Heart left ventricle (tissue), 16 donors: ENCODE data around the gene CAVIN3. TPM values are rescaled to one million over a fixed set of nuclear protein-coding genes. Genes with fewer than 3 reads are reported as not detected.

Source experiments
- ATAC-seq, 4 donors: fragments of 200-7000 bp; cut with Tn5 transposase; one replicate each; pipeline ENCODE4 v1.9.1; 2020 to 2022; ENCODE audit warnings: moderate library complexity in 4 of 4, mild to moderate bottlenecking in 3 of 4, moderate number of reproducible peaks in 1 of 4
- DNase-seq, 5 donors: peaks; one replicate each; pipeline ENCODE4 v3.0.0-alpha.2; 2020
- H3K27ac ChIP-seq, 12 donors: fragments of 200-600 bp; sonication (generic) in 4 of 12; one replicate each; pipeline versions ENCODE4 v1.5.0 to v1.8.0; 2016 to 2022; ENCODE audit warnings: mild to moderate bottlenecking in 2 of 12
- H3K27me3 ChIP-seq, 9 donors: fragments of 200-600 bp; sonication (generic) in 2 of 9; one replicate each; pipeline versions ENCODE4 v1.5.1 to v1.8.0; 2016 to 2022; ENCODE audit warnings: mild to moderate bottlenecking in 3 of 9
- H3K36me3 ChIP-seq, 9 donors: fragments of 200-600 bp; sonication (generic) in 2 of 9; one replicate each; pipeline versions ENCODE4 v1.5.0 to v1.8.0; 2018 to 2022; ENCODE audit warnings: mild to moderate bottlenecking in 2 of 9
- H3K4me1 ChIP-seq, 12 donors: fragments of 200-600 bp; sonication (generic) in 4 of 12; one replicate each; pipeline versions ENCODE4 v1.5.0 to v1.8.0; 2016 to 2022; ENCODE audit warnings: mild to moderate bottlenecking in 3 of 12
- H3K4me3 ChIP-seq, 12 donors: fragments of 200-600 bp; sonication (generic) in 4 of 12; one replicate each; pipeline versions ENCODE4 v1.5.0 to v1.8.0; 2017 to 2022; ENCODE audit warnings: mild to moderate bottlenecking in 9 of 12, moderate library complexity in 4 of 12
- H3K9me3 ChIP-seq, 12 donors: fragments of 200-600 bp; sonication (generic) in 4 of 12; one replicate each; pipeline versions ENCODE4 v1.5.0 to v1.8.0; 2016 to 2022; ENCODE audit warnings: mild to moderate bottlenecking in 1 of 12
- CTCF ChIP-seq, 12 donors: fragments of 200-600 bp; sonication (generic) in 4 of 12; IDR thresholded peaks; one replicate each; pipeline versions ENCODE4 v1.5.0 to v1.8.0; 2018 to 2022; ENCODE audit warnings: antibody characterized with exemption in 12 of 12, mild to moderate bottlenecking in 5 of 12
- POLR2A ChIP-seq, 2 donors: fragments of 450-650 bp; IDR thresholded peaks; one replicate each; pipeline ENCODE4 v1.6.1; 2017; ENCODE audit warnings: antibody characterized with exemption in 2 of 2, mild to moderate bottlenecking in 2 of 2, moderate library complexity in 2 of 2
- WGBS, 4 donors: extraction: QIAGEN DNeasy Blood & Tissue Kit in 2 of 4; methylation state at CpG; one replicate each; pipeline versions ENCODE4 v1.1.5 to v1.1.7; 2013 to 2018; 5-methylcytosine and 5-hydroxymethylcytosine counted together
- intact Hi-C, 10 donors: fragments of 100-400 bp; cut with DNase I; formaldehyde crosslinking; loops; one replicate each; pipeline versions ENCODE4 v1.11.1 to v1.14.2; 2022
- polyA plus RNA-seq, 2 donors: library from polyadenylated mRNA; stranded (reverse); fragments of 200-250 nt; gene quantifications; one replicate each; pipeline ENCODE4 v1.2.3, GENCODE V29; 2013
- total RNA-seq, 9 donors: library from RNA; depleted of rRNA in 2 of 9; stranded (reverse); fragments of >200 nt in 2 of 9; fragmentation: NEBNext Ultra II Directional in 3 of 9; extraction: Animal tissue kit (Norgen Biotek cat#: 25700) in 3 of 9; gene quantifications; one replicate each; pipeline versions ENCODE4 v1.1.0 to v1.2.4, GENCODE V29; 2016 to 2023
- donor health status: ischemic (EF 13 %, LVEDD 7.1; RV severe dilation, severe dysfunction).
- donor health status: healthy with polysubstance abuse.
- donor health status: DM: no; HTN: yes; CAD: no.
- donor health status: DM: no; HTN: no; CAD: no.
- donor health status: ischemic (EF 25% LVEDD 6.9; RV normal size, moderate dysfunction).
- donor health status: ischemic (EF 25% LVEDD 5.7; RV mildly dilated, moderate dysfunction).
- donor health status: healthy.
- donor health status: DM: yes; HTN: yes; CAD: no.
- donor health status: ischemic (EF 35%, LVEDD 5.7; RV mildly dilated, moderate dysfunction).
- donor health status: nonischemic (EF 11% LVEDD 7.7; RV severe dilation, severe dysfunction).
- donor health status: DM: yes; HTN: yes; CAD: no.
- donor health status: PGD.
- donor health status: ischemic (EF 29% LVEDD 5.4; RV normal size, mild dysfunction).
- donor health status: nonischemic (EF 23%, LVEDD 6.1; RV moderate dilation, normal function).

The CAVIN3 gene
- total and polyA plus RNA-seq, 11 donors: 40.4 to 155 (median 92.8) TPM

GRCh38 chr11:6362185-6362872 is 42.0 kb upstream of the CAVIN3 start:
- no peaks in the 10 kb centered on the region for H3K27me3 ChIP-seq
- WGBS, 4 donors: 43 to 55% (median 49%) methylated on average over 5 of the region's 5 CpGs
- intact Hi-C loops: loop anchor here in 6 of 10 donors (2.0 to 5.0 kb wide), 5 partner anchors 44 to 1160 kb away; partner anchors contain the start of gene OR51V1 (in 1 of the 6)
- peak overlapping the region; percentile 66 to 97 (median 78) for H3K27ac ChIP-seq
- DNase-seq: peak; percentile 78 to 93 (median 84)
- ATAC-seq: peak; percentile 93 to 98 (median 96)
- H3K4me1 ChIP-seq: peaks cover 0 to 17% (median 0%) of the 10 kb centered on the region in 12 donors
- no peaks in the 10 kb centered on the region for H3K36me3 ChIP-seq
- no peak for TF ChIP-seq POLR2A (IDR thresholded peaks at IDR 0.05)
- TF ChIP-seq CTCF (IDR thresholded peaks at IDR 0.05): no peak
- H3K9me3 ChIP-seq: no peaks in the 10 kb centered on the region
- peak overlapping the region in 4 of 12 donors; percentile 18 to 31 (median 24) for H3K4me3 ChIP-seq

GRCh38 chr11:6360183-6360582 is 39.9 kb upstream of the CAVIN3 start:
- Histone ChIP-seq H3K9me3 (no peaks in the 10 kb centered on the region), H3K36me3 (no peaks in the 10 kb centered on the region), H3K27me3 (no peaks in the 10 kb centered on the region), H3K27ac (no peak overlapping the region), H3K4me1 (peaks cover 0 to 23% (median 2%) of the 10 kb centered on the region in 12 donors), H3K4me3 (no peak overlapping the region)
- intact Hi-C loops: loop anchor here in 3 of 10 donors (5.0 kb wide), 3 partner anchors 43 to 1158 kb away; partner anchors contain the start of gene OR51V1 (in 1 of the 3)
- WGBS, 4 donors: 67 to 79% (median 72%) methylated on average over 3 of the region's 3 CpGs
- no peak for TF ChIP-seq POLR2A (IDR thresholded peaks at IDR 0.05)
- no peak for TF ChIP-seq CTCF (IDR thresholded peaks at IDR 0.05)
- DNase-seq (no peak), ATAC-seq (no peak)

- Histone ChIP-seq H3K4me3 (no peak overlapping the region), H3K27ac (peak overlapping the region in 5 of 12 donors; percentile 22 to 67 (median 36)), H3K27me3 (no peaks in the 10 kb centered on the region), H3K9me3 (no peaks in the 10 kb centered on the region), H3K36me3 (no peaks in the 10 kb centered on the region), H3K4me1 (peaks cover 0 to 15% (median 0%) of the 10 kb centered on the region in 12 donors)
- DNase-seq (peak in 4 of 5 donors; percentile 47 to 80 (median 61)), ATAC-seq (peak in 3 of 4 donors; percentile 52 to 81 (median 61))
- intact Hi-C loops: loop anchor here in 2 of 10 donors (5.0 to 10.0 kb wide), 4 partner anchors 35 to 335 kb away; partner anchors contain the start of genes CAVIN3 (in 1 of the 2) and CCKBR (in 1 of the 2)
- WGBS, 4 donors: 58 to 71% (median 64%) methylated on average over 9 of the region's 9 CpGs
- TF ChIP-seq POLR2A (IDR thresholded peaks at IDR 0.05): no peak
- no peak for TF ChIP-seq CTCF (IDR thresholded peaks at IDR 0.05)
These were observed 36.9 kb upstream of the CAVIN3 start for GRCh38 chr11:6357222-6357621.

GRCh38 chr11:6356503-6357055 is 36.3 kb upstream of the CAVIN3 start:
- WGBS, 4 donors: 58 to 65% (median 62%) methylated on average over 4 of the region's 4 CpGs
- Histone ChIP-seq H3K4me1 (peaks cover 0 to 9% (median 0%) of the 10 kb centered on the region in 12 donors), H3K4me3 (no peak overlapping the region), H3K36me3 (no peaks in the 10 kb centered on the region), H3K27ac (peak overlapping the region in 4 of 12 donors; percentile 16 to 67 (median 33)), H3K27me3 (no peaks in the 10 kb centered on the region), H3K9me3 (no peaks in the 10 kb centered on the region)
- no peak for DNase-seq
- ATAC-seq: no peak
- TF ChIP-seq POLR2A (IDR thresholded peaks at IDR 0.05): no peak
- no peak for TF ChIP-seq CTCF (IDR thresholded peaks at IDR 0.05)
- intact Hi-C loops: loop anchor here in 2 of 10 donors (5.0 to 10.0 kb wide), 4 partner anchors 34 to 334 kb away; partner anchors contain the start of genes CAVIN3 (in 1 of the 2) and CCKBR (in 1 of the 2)
